ENCODE results near the gene SLC2A10.

DNA sequence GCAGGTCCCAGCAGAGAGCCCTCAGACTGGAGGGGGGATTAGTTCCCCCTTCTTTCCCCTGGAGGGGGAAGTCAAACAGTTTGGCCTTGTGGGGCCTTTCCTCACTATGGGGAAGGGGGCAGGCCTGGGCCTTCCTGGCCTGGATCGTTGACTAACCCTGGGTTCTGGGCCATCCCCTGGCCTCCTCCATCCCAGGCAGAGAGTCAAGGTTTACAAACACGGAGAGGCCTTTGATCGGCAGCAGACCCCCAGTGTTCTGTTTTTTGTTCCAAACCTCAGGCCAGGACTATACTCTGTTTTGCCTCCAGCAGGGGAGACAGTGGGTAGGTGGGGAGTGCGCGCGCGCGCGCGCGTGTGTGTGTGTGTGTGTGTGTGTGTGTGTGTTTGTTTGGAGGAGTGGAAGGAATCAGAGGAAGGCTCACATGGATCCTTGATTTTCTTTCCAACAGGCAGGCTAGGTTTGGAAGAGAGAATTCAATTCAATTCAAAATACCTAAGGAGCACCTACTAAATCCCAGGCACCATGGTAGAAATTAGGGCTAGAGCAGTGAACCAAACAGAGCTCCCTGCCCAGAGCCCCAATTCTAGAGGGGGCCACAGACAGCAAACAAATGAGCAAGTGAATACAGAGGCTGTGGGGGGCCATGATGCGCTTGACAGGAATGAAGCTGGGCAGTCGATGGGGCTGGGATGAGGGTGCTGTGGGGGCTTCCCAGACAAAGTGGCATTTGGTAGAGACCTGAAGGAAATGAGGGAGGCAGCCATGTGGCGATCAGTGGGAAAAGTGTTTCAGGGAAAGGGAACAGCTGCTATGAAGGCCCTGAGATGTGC is 35.0 kb upstream of the SLC2A10 start:
- TF ChIP-seq FOXK2 (IDR thresholded peaks at IDR 0.05) (no peak), TARDBP (IDR thresholded peaks at IDR 0.05) (no peak)

All from HEK293T (cell line).